HFFc6 (cell line): ENCODE measurements around the gene TFCP2. TPM values are rescaled to one million over a fixed set of nuclear protein-coding genes. Genes with fewer than 3 reads are reported as not detected.

Experiments used
- DNase-seq: peaks from one replicate; pipeline ENCODE4 v3.0.0-alpha.2; 2018
- H3K27ac Mint-ChIP-seq: 2 replicates; pipeline ENCODE4 v1.8.0; 2020; ENCODE audit warnings: mild to moderate bottlenecking, mixed read lengths
- H3K27me3 Mint-ChIP-seq: 2 replicates; pipeline ENCODE4 v1.8.0; 2021; ENCODE audit warnings: mild to moderate bottlenecking, moderate library complexity, mixed read lengths; ENCODE audit not compliant: insufficient read depth
- H3K36me3 Mint-ChIP-seq: 2 replicates; pipeline ENCODE4 v1.8.0; 2021; ENCODE audit warnings: low read depth, mixed read lengths
- H3K4me1 Mint-ChIP-seq: 2 replicates; pipeline ENCODE4 v1.8.0; 2020; ENCODE audit warnings: low read depth, mixed read lengths
- H3K4me3 Mint-ChIP-seq: 2 replicates; pipeline ENCODE4 v1.8.0; 2020; ENCODE audit warnings: mild to moderate bottlenecking, moderate library complexity, mixed read lengths
- H3K9me3 Mint-ChIP-seq: 2 replicates; pipeline ENCODE4 v1.8.0; 2020; ENCODE audit warnings: mild to moderate bottlenecking, mixed read lengths
- total RNA-seq, 6 experiments: library from RNA; stranded (reverse); fragmentation: NEBNext Ultra II Directional; extraction: Animal tissue kit (Norgen Biotek cat#: 25700); gene quantifications; 2 replicates in 1 of 6; 3 replicates in 5 of 6; pipeline ENCODE4 v1.2.3, GENCODE V29; 2021
- TF ChIP-seq, protein P1 (sequence below): fragments of 200-600 bp; sonication (generic); IDR thresholded peaks from 2 replicates; pipeline ENCODE4 v1.5.0; 2021; ENCODE audit warnings: antibody characterized with exemption, mild to moderate bottlenecking

TFCP2 gene
- total RNA-seq, 6 experiments from 2014 or later: 23.6 to 26.5 (median 25.8) TPM

DNA sequence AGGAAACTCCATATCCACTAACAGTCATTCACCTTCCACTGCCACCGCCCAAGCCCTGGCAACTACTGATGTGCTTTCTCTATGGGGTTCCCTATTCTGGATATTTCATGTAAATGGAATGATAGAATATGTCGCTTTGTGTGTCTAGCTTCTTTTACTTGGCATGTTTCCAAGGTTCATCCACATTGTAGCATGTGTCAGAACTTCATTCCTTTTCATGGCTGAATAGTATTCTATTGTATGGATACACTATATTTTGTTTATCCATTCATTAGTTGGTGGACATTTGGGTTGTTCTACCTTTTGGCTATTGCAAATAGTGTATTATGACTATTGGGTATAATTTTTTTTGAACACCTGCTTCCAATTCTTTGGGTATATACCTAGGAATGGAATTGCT, 36.3 kb upstream of the TFCP2 start:
- Mint-ChIP-seq H3K27ac (no peak overlapping the region), H3K4me3 (no peak overlapping the region), H3K4me1 (peaks cover 10% of the 10 kb centered on the region), H3K36me3 (0 out of 2 replicates have a peak, but pooled peaks cover 6% of the 10 kb centered on the region), H3K9me3 (peaks cover 4% of the 10 kb centered on the region; the same call in 1 of the 2 replicates), H3K27me3 (peaks cover under 1% of the 10 kb centered on the region)
- DNase-seq: no peak
- TF ChIP-seq, protein P1, sequence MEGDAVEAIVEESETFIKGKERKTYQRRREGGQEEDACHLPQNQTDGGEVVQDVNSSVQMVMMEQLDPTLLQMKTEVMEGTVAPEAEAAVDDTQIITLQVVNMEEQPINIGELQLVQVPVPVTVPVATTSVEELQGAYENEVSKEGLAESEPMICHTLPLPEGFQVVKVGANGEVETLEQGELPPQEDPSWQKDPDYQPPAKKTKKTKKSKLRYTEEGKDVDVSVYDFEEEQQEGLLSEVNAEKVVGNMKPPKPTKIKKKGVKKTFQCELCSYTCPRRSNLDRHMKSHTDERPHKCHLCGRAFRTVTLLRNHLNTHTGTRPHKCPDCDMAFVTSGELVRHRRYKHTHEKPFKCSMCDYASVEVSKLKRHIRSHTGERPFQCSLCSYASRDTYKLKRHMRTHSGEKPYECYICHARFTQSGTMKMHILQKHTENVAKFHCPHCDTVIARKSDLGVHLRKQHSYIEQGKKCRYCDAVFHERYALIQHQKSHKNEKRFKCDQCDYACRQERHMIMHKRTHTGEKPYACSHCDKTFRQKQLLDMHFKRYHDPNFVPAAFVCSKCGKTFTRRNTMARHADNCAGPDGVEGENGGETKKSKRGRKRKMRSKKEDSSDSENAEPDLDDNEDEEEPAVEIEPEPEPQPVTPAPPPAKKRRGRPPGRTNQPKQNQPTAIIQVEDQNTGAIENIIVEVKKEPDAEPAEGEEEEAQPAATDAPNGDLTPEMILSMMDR: no peak

DNA sequence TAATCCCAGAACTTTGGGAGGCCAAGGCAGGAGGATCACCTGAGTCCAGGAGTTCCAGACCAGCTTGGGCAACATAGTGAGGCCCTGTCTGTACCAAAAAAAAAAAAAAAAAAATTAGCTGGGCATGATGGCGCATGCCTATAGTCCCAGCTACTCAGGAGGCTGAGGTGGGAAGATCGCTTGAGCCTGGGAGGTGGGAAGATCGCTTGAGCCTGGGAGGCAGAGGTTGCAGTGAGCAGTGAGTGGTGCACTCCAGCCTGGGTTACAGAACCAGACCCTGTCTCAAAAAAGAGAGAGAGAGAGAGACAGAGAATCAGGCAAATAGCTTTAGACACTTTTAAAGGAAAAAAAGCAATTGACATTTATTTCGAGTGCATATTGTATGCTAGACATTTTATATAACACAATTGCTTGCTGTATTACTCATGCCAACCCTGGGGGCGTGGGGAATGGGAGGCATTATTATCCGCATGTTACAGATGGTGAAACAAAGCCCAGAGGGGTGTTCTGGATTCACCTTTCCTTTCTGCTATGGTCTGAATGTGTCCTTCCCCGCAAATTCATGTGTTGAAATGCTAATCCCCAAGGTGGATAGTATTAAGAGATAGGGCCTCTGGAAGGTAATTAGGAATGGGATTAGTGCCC, 35.2 kb upstream of the TFCP2 start:
- peaks cover 8% of the 10 kb centered on the region for H3K4me1 Mint-ChIP-seq
- no peak overlapping the region for H3K4me3 Mint-ChIP-seq

DNA sequence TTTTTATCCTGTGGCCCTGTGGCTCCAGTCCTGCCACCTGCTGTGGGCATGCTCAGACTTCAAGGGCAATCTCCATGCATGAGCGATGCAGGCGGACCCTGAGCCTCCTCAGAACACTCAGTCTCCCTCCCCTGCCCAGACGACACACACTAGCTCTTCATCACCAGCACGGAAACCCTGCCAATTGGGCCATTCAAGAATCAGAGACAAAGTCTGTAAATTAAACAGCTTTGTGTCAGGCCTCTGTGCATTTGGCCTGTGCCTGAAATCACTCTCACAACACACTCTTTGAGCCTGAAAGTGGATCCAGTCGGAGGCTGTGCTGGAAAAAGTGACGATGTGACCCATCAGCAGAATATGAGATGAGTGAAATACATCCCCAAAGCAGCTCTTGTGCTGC, 32.4 kb upstream of the TFCP2 start:
- no peaks in the 10 kb centered on the region; the same call in 1 of the 2 replicates for H3K27me3 Mint-ChIP-seq
- TF ChIP-seq, protein P1: no peak
- DNase-seq: no peak
- peaks cover 4% of the 10 kb centered on the region; the same call in 1 of the 2 replicates for H3K9me3 Mint-ChIP-seq
- no peak overlapping the region for H3K27ac Mint-ChIP-seq
- H3K4me1 Mint-ChIP-seq: peaks cover 8% of the 10 kb centered on the region
- H3K36me3 Mint-ChIP-seq: 0 out of 2 replicates have a peak, but pooled peaks cover 5% of the 10 kb centered on the region
- no peak overlapping the region for H3K4me3 Mint-ChIP-seq

More for the DNA sequence above, 35.2 kb upstream of the TFCP2 start:
- Mint-ChIP-seq H3K9me3 (peaks cover 4% of the 10 kb centered on the region; the same call in 1 of the 2 replicates), H3K27ac (no peak overlapping the region), H3K36me3 (0 out of 2 replicates have a peak, but pooled peaks cover 5% of the 10 kb centered on the region), H3K27me3 (no peaks in the 10 kb centered on the region; the same call in 1 of the 2 replicates)
- TF ChIP-seq, protein P1: no peak
- no peak for DNase-seq

DNA sequence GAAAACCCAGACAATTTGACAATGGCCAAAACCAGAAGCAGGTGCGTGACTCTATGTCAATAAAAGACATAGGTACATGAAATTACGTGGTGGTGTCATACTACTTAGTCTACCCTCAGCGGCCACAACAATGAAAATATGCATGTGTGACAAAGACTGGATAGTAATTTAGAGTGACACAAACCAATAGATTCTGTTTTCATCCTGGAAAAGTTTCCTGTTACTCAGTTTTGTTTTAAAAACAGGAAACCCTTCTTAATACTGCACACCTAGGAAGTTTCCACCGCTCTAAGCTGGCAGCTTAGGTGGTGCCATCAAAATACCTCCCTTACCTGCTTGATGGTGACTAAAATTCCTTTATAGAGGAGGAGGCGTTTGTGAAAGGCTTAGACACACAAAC, 29.8 kb upstream of the TFCP2 start:
- TF ChIP-seq, protein P1: no peak
- peaks cover 4% of the 10 kb centered on the region; the same call in 1 of the 2 replicates for H3K9me3 Mint-ChIP-seq
- H3K4me3 Mint-ChIP-seq: no peak overlapping the region
- no peak overlapping the region for H3K27ac Mint-ChIP-seq
- H3K4me1 Mint-ChIP-seq: peaks cover 8% of the 10 kb centered on the region
- 0 out of 2 replicates have a peak, but pooled peaks cover 5% of the 10 kb centered on the region for H3K36me3 Mint-ChIP-seq
- no peak for DNase-seq
- peaks cover 2% of the 10 kb centered on the region for H3K27me3 Mint-ChIP-seq

DNA sequence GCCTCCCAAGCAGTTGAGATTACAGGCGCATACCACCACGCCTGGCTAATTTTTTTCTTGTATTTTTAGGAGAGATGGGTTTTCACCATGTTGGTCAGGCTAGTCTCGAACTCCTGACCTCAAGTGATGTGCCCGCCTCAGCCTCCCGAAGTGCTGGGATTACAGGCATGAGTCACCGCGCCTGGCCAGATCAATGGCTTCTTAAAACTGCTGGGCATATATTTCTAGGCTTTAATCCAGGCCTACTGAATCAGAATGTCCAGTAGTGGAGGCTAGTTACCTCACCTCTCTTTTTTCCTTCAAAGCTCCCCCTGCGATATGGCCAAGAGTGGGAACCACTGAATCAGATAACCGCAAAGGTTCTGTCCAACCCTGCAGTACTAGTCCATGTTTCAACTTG, 27.9 kb upstream of the TFCP2 start:
- TF ChIP-seq, protein P1: no peak
- Mint-ChIP-seq H3K4me3 (no peak overlapping the region), H3K27me3 (peaks cover 2% of the 10 kb centered on the region), H3K9me3 (peaks cover 4% of the 10 kb centered on the region; the same call in 1 of the 2 replicates), H3K27ac (no peak overlapping the region), H3K36me3 (0 out of 2 replicates have a peak, but pooled peaks cover 5% of the 10 kb centered on the region), H3K4me1 (peaks cover 8% of the 10 kb centered on the region)
- DNase-seq: no peak
